ENCODE results near the gene BMPER.

DNA sequence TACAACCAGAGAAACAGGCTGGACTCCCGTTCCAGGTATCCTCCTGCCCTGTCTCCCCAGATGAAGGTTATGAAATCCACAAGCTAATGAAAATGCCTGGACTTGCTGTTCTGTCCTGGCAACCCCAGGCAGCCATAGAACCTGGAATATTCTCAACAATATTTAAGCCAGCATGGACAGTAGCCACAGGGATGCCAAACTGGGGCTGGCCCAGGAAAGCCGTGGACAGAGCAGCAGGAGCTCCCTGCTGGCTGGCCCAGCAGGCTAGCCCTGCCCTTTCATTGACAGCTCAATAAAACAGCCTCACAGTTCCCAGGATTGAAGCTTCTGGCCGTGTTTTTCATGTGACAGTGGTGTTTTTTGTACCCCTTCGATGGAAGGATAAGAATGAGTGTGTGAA lies 230.6 kb downstream of the BMPER start:
- no peak for TF ChIP-seq EZH2 (IDR thresholded peaks at IDR 0.05)
- TF ChIP-seq POLR2AphosphoS5 (IDR thresholded peaks at IDR 0.05; ENCODE audit: borderline replicate concordance, low read depth, low read length), result no peak

Measured in SK-N-MC (cell line).